Measurements from ENCODE around the gene RNF183. TPM values are rescaled to one million over a fixed set of nuclear protein-coding genes. Genes with fewer than 3 reads are reported as not detected.

RNF183 gene
- total and polyA plus RNA-seq, 2 of the 4 experiments (the other 2 are of a cell fraction), result not detected

DNA sequence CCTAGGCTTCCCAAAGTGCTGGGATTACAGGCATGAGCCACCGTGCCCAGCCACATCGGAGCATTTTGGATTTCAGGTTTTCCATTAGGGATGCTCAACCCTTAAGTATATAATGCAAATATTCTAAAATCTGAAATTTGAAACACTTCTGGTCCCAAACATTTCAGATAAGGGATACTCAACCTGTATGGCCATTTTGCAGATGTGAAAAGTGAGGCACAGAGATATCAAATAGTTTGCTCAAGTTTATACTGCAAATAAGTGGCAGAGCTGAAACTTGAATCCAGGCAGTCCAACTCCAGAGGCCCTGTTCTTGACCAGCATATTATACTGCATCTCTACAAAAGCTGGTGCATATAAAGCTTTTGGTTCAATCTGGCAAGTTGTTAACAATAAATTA, 34.5 kb upstream of the RNF183 start:
- Histone ChIP-seq H3K14ac (replicated peaks; ENCODE audit: low read depth, low read length) (no peak overlapping the region), H3K9me1 (ENCODE audit: insufficient read depth, low read length) (peaks cover 10% of the 10 kb centered on the region), H3K9ac (ENCODE audit: low read depth, low read length) (no peak overlapping the region), H3K18ac (ENCODE audit: low read depth, low read length) (no peak overlapping the region), H3K9me3 (ENCODE audit: control insufficient read depth, insufficient read depth, low read length) (no peaks in the 10 kb centered on the region), H3K27ac (ENCODE audit: insufficient read depth, low read length) (no peak overlapping the region), H2AK5ac (ENCODE audit: low read depth, low read length) (no peak overlapping the region), H2BK20ac (ENCODE audit: low read depth, low read length) (no peak overlapping the region), H3K79me1 (ENCODE audit: low read depth in 1 of 2, low read length in 2 of 2) (peaks cover 0 to 4% of the 10 kb centered on the region in 2 experiments; a peak in 1 of 4 replicates), H4K91ac (ENCODE audit: insufficient read depth, low read depth, low read length) (no peak overlapping the region), H4K20me1 (ENCODE audit: insufficient read depth, low read length) (no peaks in the 10 kb centered on the region), H4K8ac (ENCODE audit: low read depth in 2 of 2, low read length in 2 of 2) (no peak overlapping the region), H3K4me2 (ENCODE audit: low read depth, low read length) (no peak overlapping the region), H3K23ac (ENCODE audit: low read depth, low read length) (no peak overlapping the region), H2BK5ac (ENCODE audit: low read depth, low read length, poor library complexity, severe bottlenecking) (no peak overlapping the region), H3K4me1 (ENCODE audit: control insufficient read depth, insufficient read depth, low read length) (no peaks in the 10 kb centered on the region), H2AFZ (replicated peaks; ENCODE audit: low read length, poor library complexity) (no peak overlapping the region), H2BK15ac (ENCODE audit: low read depth, low read length) (no peak overlapping the region), H2BK120ac (ENCODE audit: low read depth, low read length) (no peak overlapping the region), H3K36me3 (ENCODE audit: control insufficient read depth, insufficient read depth, low read length) (no peaks in the 10 kb centered on the region), H3K4me3 (ENCODE audit: insufficient read depth, low read depth, low read length) (no peak overlapping the region), H4K5ac (ENCODE audit: low read depth, low read length) (no peak overlapping the region), H3K56ac (ENCODE audit: extremely low read depth, insufficient read depth, low read length) (no peak overlapping the region), H2AK9ac (replicated peaks; ENCODE audit: low read depth, low read length, poor library complexity) (no peak overlapping the region), H3K27me3 (ENCODE audit: control insufficient read depth, insufficient read depth, low read length) (no peaks in the 10 kb centered on the region), H3K4ac (ENCODE audit: low read depth, low read length) (no peak overlapping the region)
- intact Hi-C loops (cut with micrococcal nuclease) (no loop called here), in situ Hi-C loops (cut with MboI; ENCODE audit: low sequenced_read_pairs) (no loop called here), dilution Hi-C loops (cut with HindIII; ENCODE audit: low sequenced_read_pairs, unreplicated experiment) (no loop called here)
- ATAC-seq (ENCODE audit: low read depth) (no peak), DNase-seq (no peak)
- POLR2A ChIA-PET (ENCODE audit: unreplicated experiment), result no interaction called here
- WGBS, 2 experiments (ENCODE audit: extremely low coverage in 2 of 2, insufficient read length in 1 of 2), result no CpG with 5 or more reads among the region's 2 CpGs
- TF ChIP-seq RAD21 (IDR thresholded peaks at IDR 0.05; ENCODE audit: low read length) (no peak), RFX5 (IDR thresholded peaks at IDR 0.05; ENCODE audit: low read depth, low read length) (no peak), MAZ (IDR thresholded peaks at IDR 0.05; ENCODE audit: borderline replicate concordance, low read depth, low read length) (no peak), MXI1 (IDR thresholded peaks at IDR 0.05; ENCODE audit: borderline replicate concordance, low read depth, low read length) (no peak), CHD1 (IDR thresholded peaks at IDR 0.05; ENCODE audit: low read depth, low read length) (no peak), RCOR1 (IDR thresholded peaks at IDR 0.05; ENCODE audit: insufficient replicate concordance, low read length) (no peak), CEBPB (IDR thresholded peaks at IDR 0.05; ENCODE audit: low read depth, low read length) (no peak), MAFK (IDR thresholded peaks at IDR 0.05; ENCODE audit: low read depth, low read length) (no peak), SMC3 (IDR thresholded peaks at IDR 0.05; ENCODE audit: low read depth, low read length) (no peak), BHLHE40 (IDR thresholded peaks at IDR 0.05; ENCODE audit: low read depth, low read length) (no peak), NFE2L2 (IDR thresholded peaks at IDR 0.05; ENCODE audit: low read depth, low read length) (no peak)
- TF ChIP-seq, protein P1, sequence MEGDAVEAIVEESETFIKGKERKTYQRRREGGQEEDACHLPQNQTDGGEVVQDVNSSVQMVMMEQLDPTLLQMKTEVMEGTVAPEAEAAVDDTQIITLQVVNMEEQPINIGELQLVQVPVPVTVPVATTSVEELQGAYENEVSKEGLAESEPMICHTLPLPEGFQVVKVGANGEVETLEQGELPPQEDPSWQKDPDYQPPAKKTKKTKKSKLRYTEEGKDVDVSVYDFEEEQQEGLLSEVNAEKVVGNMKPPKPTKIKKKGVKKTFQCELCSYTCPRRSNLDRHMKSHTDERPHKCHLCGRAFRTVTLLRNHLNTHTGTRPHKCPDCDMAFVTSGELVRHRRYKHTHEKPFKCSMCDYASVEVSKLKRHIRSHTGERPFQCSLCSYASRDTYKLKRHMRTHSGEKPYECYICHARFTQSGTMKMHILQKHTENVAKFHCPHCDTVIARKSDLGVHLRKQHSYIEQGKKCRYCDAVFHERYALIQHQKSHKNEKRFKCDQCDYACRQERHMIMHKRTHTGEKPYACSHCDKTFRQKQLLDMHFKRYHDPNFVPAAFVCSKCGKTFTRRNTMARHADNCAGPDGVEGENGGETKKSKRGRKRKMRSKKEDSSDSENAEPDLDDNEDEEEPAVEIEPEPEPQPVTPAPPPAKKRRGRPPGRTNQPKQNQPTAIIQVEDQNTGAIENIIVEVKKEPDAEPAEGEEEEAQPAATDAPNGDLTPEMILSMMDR (conservative IDR thresholded peaks at IDR 0.05; ENCODE audit: low read depth, low read length), result no peak
- TF ChIP-seq, protein P2, sequence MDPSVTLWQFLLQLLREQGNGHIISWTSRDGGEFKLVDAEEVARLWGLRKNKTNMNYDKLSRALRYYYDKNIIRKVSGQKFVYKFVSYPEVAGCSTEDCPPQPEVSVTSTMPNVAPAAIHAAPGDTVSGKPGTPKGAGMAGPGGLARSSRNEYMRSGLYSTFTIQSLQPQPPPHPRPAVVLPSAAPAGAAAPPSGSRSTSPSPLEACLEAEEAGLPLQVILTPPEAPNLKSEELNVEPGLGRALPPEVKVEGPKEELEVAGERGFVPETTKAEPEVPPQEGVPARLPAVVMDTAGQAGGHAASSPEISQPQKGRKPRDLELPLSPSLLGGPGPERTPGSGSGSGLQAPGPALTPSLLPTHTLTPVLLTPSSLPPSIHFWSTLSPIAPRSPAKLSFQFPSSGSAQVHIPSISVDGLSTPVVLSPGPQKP (IDR thresholded peaks at IDR 0.05; ENCODE audit: borderline replicate concordance, low read depth, low read length), result no peak
- TF ChIP-seq, protein P3, sequence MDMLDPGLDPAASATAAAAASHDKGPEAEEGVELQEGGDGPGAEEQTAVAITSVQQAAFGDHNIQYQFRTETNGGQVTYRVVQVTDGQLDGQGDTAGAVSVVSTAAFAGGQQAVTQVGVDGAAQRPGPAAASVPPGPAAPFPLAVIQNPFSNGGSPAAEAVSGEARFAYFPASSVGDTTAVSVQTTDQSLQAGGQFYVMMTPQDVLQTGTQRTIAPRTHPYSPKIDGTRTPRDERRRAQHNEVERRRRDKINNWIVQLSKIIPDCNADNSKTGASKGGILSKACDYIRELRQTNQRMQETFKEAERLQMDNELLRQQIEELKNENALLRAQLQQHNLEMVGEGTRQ (IDR thresholded peaks at IDR 0.05; ENCODE audit: low read depth, low read length), result no peak
- BruUV-seq (replicated peaks), result no TSS peak
- CTCF ChIA-PET, result no interaction called here
